IMR-90 (cell line): Measurements from ENCODE around the gene ALS2CL. TPM values are rescaled to one million over a fixed set of nuclear protein-coding genes. Genes with fewer than 3 reads are reported as not detected.

ENCODE experiments used
- ATAC-seq: fragments of 200-7000 bp; cut with Tn5 transposase; 2 replicates; pipeline ENCODE4 v1.9.1; 2020; ENCODE audit warnings: low read depth, mild to moderate bottlenecking, moderate library complexity
- BruUV-seq: library from RNA; stranded (reverse); fragments of 400-500 nt; replicated peaks from 2 replicates; lab custom pipeline; 2021; lab: Mats Ljungman, UMichigan
- CTCF ChIA-PET: fragments of 300-600 bp; formaldehyde crosslinking; extraction: SDS; loops from one replicate; lab custom pipeline; 2021; ENCODE audit warnings: antibody characterized with exemption; lab: Yijun Ruan, JAX
- POLR2A ChIA-PET: fragments of 300-600 bp; sonication (Branson Sonifier 250); formaldehyde crosslinking; loops from one replicate; lab custom pipeline; 2022; ENCODE audit warnings: antibody characterized with exemption; ENCODE audit not compliant: unreplicated experiment; lab: Charles Lee
- DNase-seq: peaks from one replicate; pipeline ENCODE4 v3.0.0; 2013
- H2AFZ ChIP-seq: replicated peaks from 2 replicates; pipeline ENCODE3; 2013; ENCODE audit warnings: low read length, mild to moderate bottlenecking; ENCODE audit not compliant: poor library complexity
- H2AK5ac ChIP-seq: 2 replicates; pipeline ENCODE4 v1.6.1; 2013; ENCODE audit warnings: low read depth, low read length, inconsistent platforms
- H2AK9ac ChIP-seq: replicated peaks from 2 replicates; pipeline ENCODE3; 2013; ENCODE audit warnings: mild to moderate bottlenecking, low read depth, low read length, moderate library complexity; ENCODE audit not compliant: poor library complexity
- H2BK120ac ChIP-seq: 2 replicates; pipeline ENCODE4 v1.6.1; 2013; ENCODE audit warnings: low read depth, low read length, inconsistent platforms
- H2BK15ac ChIP-seq: 3 replicates; pipeline ENCODE4 v1.6.1; 2013; ENCODE audit warnings: low read depth, low read length, inconsistent platforms
- H2BK20ac ChIP-seq: 2 replicates; pipeline ENCODE4 v1.6.1; 2013; ENCODE audit warnings: low read depth, mild to moderate bottlenecking, inconsistent platforms, low read length, moderate library complexity
- H2BK5ac ChIP-seq: 2 replicates; pipeline ENCODE4 v1.6.1; 2013; ENCODE audit warnings: mild to moderate bottlenecking, low read depth, low read length, inconsistent platforms; ENCODE audit not compliant: poor library complexity, severe bottlenecking
- H3K14ac ChIP-seq: replicated peaks from 2 replicates; pipeline ENCODE4 v1.6.1; 2013; ENCODE audit warnings: low read depth, low read length, inconsistent platforms
- H3K18ac ChIP-seq: 2 replicates; pipeline ENCODE4 v1.6.1; 2013; ENCODE audit warnings: low read depth, low read length, control low read depth
- H3K23ac ChIP-seq: 2 replicates; pipeline ENCODE4 v1.6.1; 2013; ENCODE audit warnings: low read depth, low read length, inconsistent platforms
- H3K27ac ChIP-seq: 2 replicates; pipeline ENCODE4 v1.5.1; 2013; ENCODE audit warnings: mild to moderate bottlenecking, control low read depth, low read length; ENCODE audit not compliant: insufficient read depth
- H3K27me3 ChIP-seq: 2 replicates; pipeline ENCODE4 v1.6.1; 2013; ENCODE audit warnings: low read length; ENCODE audit not compliant: control insufficient read depth, insufficient read depth
- H3K36me3 ChIP-seq: 2 replicates; pipeline ENCODE4 v1.6.1; 2013; ENCODE audit warnings: low read length, mixed read lengths; ENCODE audit not compliant: control insufficient read depth, insufficient read depth
- H3K4ac ChIP-seq: 2 replicates; pipeline ENCODE4 v1.6.1; 2013; ENCODE audit warnings: low read depth, low read length, inconsistent platforms
- H3K4me1 ChIP-seq: 2 replicates; pipeline ENCODE4 v1.6.1; 2013; ENCODE audit warnings: low read length, mixed read lengths; ENCODE audit not compliant: control insufficient read depth, insufficient read depth
- H3K4me2 ChIP-seq: 2 replicates; pipeline ENCODE4 v1.6.1; 2013; ENCODE audit warnings: low read depth, mild to moderate bottlenecking, control low read depth, low read length, moderate library complexity
- H3K4me3 ChIP-seq: 2 replicates; pipeline ENCODE4 v1.5.1; 2013; ENCODE audit warnings: low read depth, mild to moderate bottlenecking, control low read depth, low read length, moderate library complexity; ENCODE audit not compliant: insufficient read depth
- H3K56ac ChIP-seq: 2 replicates; pipeline ENCODE4 v1.6.1; 2013; ENCODE audit warnings: low read length, inconsistent platforms; ENCODE audit not compliant: insufficient read depth; ENCODE audit errors: extremely low read depth
- H3K79me1 ChIP-seq, 2 experiments: 2 replicates each; pipeline ENCODE4 v1.6.1; 2013; ENCODE audit warnings: low read length in 2 of 2, inconsistent platforms in 1 of 2, low read depth in 1 of 2
- H3K9ac ChIP-seq: 2 replicates; pipeline ENCODE4 v1.6.1; 2013; ENCODE audit warnings: low read depth, low read length, control low read depth
- H3K9me1 ChIP-seq: 2 replicates; pipeline ENCODE4 v1.6.1; 2013; ENCODE audit warnings: low read length, inconsistent platforms; ENCODE audit not compliant: insufficient read depth
- H3K9me3 ChIP-seq: 2 replicates; pipeline ENCODE4 v1.6.1; 2013; ENCODE audit warnings: low read length; ENCODE audit not compliant: control insufficient read depth, insufficient read depth
- H4K20me1 ChIP-seq: 2 replicates; pipeline ENCODE4 v1.6.1; 2013; ENCODE audit warnings: low read length, inconsistent platforms; ENCODE audit not compliant: insufficient read depth
- H4K5ac ChIP-seq: 2 replicates; pipeline ENCODE4 v1.6.1; 2013; ENCODE audit warnings: mild to moderate bottlenecking, low read depth, low read length, control low read depth
- H4K8ac ChIP-seq, 2 experiments: 2 replicates each; pipeline ENCODE4 v1.6.1; 2013; ENCODE audit warnings: low read depth in 2 of 2, low read length in 2 of 2, control low read depth in 1 of 2, inconsistent platforms in 1 of 2
- H4K91ac ChIP-seq: 2 replicates; pipeline ENCODE4 v1.6.1; 2013; ENCODE audit warnings: low read depth, low read length, inconsistent platforms; ENCODE audit not compliant: insufficient read depth
- BHLHE40 ChIP-seq: fragments of 150-350 bp; IDR thresholded peaks from 2 replicates; pipeline ENCODE4 v1.6.1; 2016; ENCODE audit warnings: mild to moderate bottlenecking, low read depth, low read length
- CEBPB ChIP-seq: IDR thresholded peaks from 2 replicates; pipeline ENCODE4 v1.6.1; 2012; ENCODE audit warnings: low read depth, low read length, improper control_type of control experiment
- CHD1 ChIP-seq: IDR thresholded peaks from 2 replicates; pipeline ENCODE4 v1.6.1; 2012; ENCODE audit warnings: low read depth, low read length, improper control_type of control experiment
- FOS ChIP-seq: fragments of 150-350 bp; IDR thresholded peaks from 2 replicates; pipeline ENCODE4 v1.6.1; 2016; ENCODE audit warnings: low read depth, low read length
- MAFK ChIP-seq: IDR thresholded peaks from 2 replicates; pipeline ENCODE4 v1.6.1; 2012; ENCODE audit warnings: low read depth, low read length, improper control_type of control experiment
- MAZ ChIP-seq: IDR thresholded peaks from 2 replicates; pipeline ENCODE4 v1.6.1; 2012; ENCODE audit warnings: low read depth, mild to moderate bottlenecking, low read length, improper control_type of control experiment, moderate library complexity, borderline replicate concordance
- MXI1 ChIP-seq: IDR thresholded peaks from 2 replicates; pipeline ENCODE4 v1.6.1; 2012; ENCODE audit warnings: low read depth, mild to moderate bottlenecking, low read length, moderate library complexity, borderline replicate concordance
- NFE2L2 ChIP-seq: fragments of 150-350 bp; IDR thresholded peaks from 2 replicates; pipeline ENCODE4 v1.6.1; 2016; ENCODE audit warnings: low read depth, mild to moderate bottlenecking, low read length
- POLR2A ChIP-seq: IDR thresholded peaks from 2 replicates; pipeline ENCODE4 v1.6.1; 2012; ENCODE audit warnings: mild to moderate bottlenecking, low read depth, low read length
- RAD21 ChIP-seq: IDR thresholded peaks from 2 replicates; pipeline ENCODE4 v1.6.1; 2012; ENCODE audit warnings: low read length, improper control_type of control experiment
- RCOR1 ChIP-seq: IDR thresholded peaks from 2 replicates; pipeline ENCODE4 v1.6.1; 2012; ENCODE audit warnings: mild to moderate bottlenecking, low read length, improper control_type of control experiment; ENCODE audit not compliant: insufficient replicate concordance
- RFX5 ChIP-seq: IDR thresholded peaks from 2 replicates; pipeline ENCODE4 v1.8.0; 2012; ENCODE audit warnings: low read depth, mild to moderate bottlenecking, low read length, moderate library complexity
- SMC3 ChIP-seq: fragments of 150-350 bp; IDR thresholded peaks from 2 replicates; pipeline ENCODE4 v1.6.1; 2016; ENCODE audit warnings: low read depth, mild to moderate bottlenecking, antibody characterized with exemption, low read length, moderate library complexity
- WGBS, 2 experiments: methylation state at CpG; one replicate each; pipeline versions ENCODE4 v1.1.5 to v1.1.7; 2013; ENCODE audit warnings: missing lambda C conversion rate in 2 of 2; ENCODE audit not compliant: insufficient read length in 1 of 2; ENCODE audit errors: extremely low coverage in 2 of 2; 5-methylcytosine and 5-hydroxymethylcytosine counted together
- dilution Hi-C: fragments of 300-500 bp; cut with HindIII; formaldehyde crosslinking; loops from one replicate; pipeline ENCODE4 v1.14.3; 2018; ENCODE audit warnings: low sequenced_read_pairs; ENCODE audit not compliant: unreplicated experiment
- in situ Hi-C: fragments of 300-500 bp; cut with MboI; formaldehyde crosslinking; loops from 3 replicates; pipeline ENCODE4 v1.14.3; 2019; ENCODE audit warnings: low sequenced_read_pairs, inconsistent platforms, mixed read lengths
- intact Hi-C: fragments of 100-400 bp; cut with micrococcal nuclease; formaldehyde crosslinking; loops from 2 replicates; pipeline ENCODE4 v1.10.0; 2022
- polyA plus RNA-seq, 3 experiments: library from polyadenylated mRNA; depleted of rRNA; stranded (reverse); fragments of >200 nt; gene quantifications; 2 replicates each; pipeline ENCODE4 v1.2.3, GENCODE V29; 2012; ENCODE audit warnings: low replicate concordance in 1 of 3
- total RNA-seq: library from RNA; depleted of rRNA; stranded (reverse); fragments of >200 nt; gene quantifications from 2 replicates; pipeline ENCODE4 v1.2.3, GENCODE V29; 2012
- TF ChIP-seq, protein P1 (sequence below): fragments of 150-350 bp; IDR thresholded peaks from 2 replicates; pipeline ENCODE4 v1.6.1; 2017; ENCODE audit warnings: mild to moderate bottlenecking, antibody characterized with exemption, low read length, low read depth
- TF ChIP-seq, protein P2 (sequence below): conservative IDR thresholded peaks from 2 replicates; pipeline ENCODE4 v1.5.1; 2012; ENCODE audit warnings: mild to moderate bottlenecking, low read depth, low read length, improper control_type of control experiment
- TF ChIP-seq, protein P3 (sequence below): fragments of 150-350 bp; IDR thresholded peaks from 2 replicates; pipeline ENCODE4 v1.6.1; 2016; ENCODE audit warnings: low read depth, mild to moderate bottlenecking, low read length, moderate library complexity, borderline replicate concordance

ALS2CL gene
- total and polyA plus RNA-seq, 2 of the 4 experiments (the other 2 are of a cell fraction) = 2.2 to 4.8 TPM

DNA sequence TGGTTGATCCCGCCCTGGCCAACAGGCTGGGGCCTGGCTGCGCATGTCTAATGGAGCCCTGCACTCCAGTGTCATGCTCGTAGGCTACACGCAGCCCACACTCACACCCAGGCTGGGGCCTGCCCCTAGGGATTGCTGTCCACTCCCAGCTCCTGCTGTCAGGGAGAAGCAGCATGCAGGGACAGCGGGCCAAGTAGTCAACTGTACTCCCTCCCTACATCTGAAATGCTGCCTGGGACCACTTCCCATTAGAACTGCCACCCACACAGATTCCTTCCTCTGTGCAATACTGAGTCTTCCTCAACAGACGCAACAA lies 16.1 kb downstream of the ALS2CL start:
- ATAC-seq (peak; percentile 51), DNase-seq (peak; percentile 27)
- dilution Hi-C loops = no loop called here
- no peak overlapping the region for H3K9ac ChIP-seq
- no peaks in the 10 kb centered on the region for H4K20me1 ChIP-seq
- peak overlapping the region; percentile 46 for H2AFZ ChIP-seq
- H3K14ac ChIP-seq = no peak overlapping the region
- H3K18ac ChIP-seq = no peak overlapping the region
- in situ Hi-C loops = no loop called here
- no peak overlapping the region for H3K27ac ChIP-seq
- intact Hi-C loops = no loop called here
- H3K27me3 ChIP-seq = no peaks in the 10 kb centered on the region
- peaks cover 5% of the 10 kb centered on the region; the same call in 1 of the 2 replicates for H3K9me1 ChIP-seq
- BruUV-seq = no TSS peak
- TF ChIP-seq, protein P1, sequence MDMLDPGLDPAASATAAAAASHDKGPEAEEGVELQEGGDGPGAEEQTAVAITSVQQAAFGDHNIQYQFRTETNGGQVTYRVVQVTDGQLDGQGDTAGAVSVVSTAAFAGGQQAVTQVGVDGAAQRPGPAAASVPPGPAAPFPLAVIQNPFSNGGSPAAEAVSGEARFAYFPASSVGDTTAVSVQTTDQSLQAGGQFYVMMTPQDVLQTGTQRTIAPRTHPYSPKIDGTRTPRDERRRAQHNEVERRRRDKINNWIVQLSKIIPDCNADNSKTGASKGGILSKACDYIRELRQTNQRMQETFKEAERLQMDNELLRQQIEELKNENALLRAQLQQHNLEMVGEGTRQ = no peak
- no peak for TF ChIP-seq FOS
- no peak for TF ChIP-seq SMC3
- TF ChIP-seq POLR2A = no peak
- no peak for TF ChIP-seq MAZ
- TF ChIP-seq CHD1 = no peak
- TF ChIP-seq, protein P2, sequence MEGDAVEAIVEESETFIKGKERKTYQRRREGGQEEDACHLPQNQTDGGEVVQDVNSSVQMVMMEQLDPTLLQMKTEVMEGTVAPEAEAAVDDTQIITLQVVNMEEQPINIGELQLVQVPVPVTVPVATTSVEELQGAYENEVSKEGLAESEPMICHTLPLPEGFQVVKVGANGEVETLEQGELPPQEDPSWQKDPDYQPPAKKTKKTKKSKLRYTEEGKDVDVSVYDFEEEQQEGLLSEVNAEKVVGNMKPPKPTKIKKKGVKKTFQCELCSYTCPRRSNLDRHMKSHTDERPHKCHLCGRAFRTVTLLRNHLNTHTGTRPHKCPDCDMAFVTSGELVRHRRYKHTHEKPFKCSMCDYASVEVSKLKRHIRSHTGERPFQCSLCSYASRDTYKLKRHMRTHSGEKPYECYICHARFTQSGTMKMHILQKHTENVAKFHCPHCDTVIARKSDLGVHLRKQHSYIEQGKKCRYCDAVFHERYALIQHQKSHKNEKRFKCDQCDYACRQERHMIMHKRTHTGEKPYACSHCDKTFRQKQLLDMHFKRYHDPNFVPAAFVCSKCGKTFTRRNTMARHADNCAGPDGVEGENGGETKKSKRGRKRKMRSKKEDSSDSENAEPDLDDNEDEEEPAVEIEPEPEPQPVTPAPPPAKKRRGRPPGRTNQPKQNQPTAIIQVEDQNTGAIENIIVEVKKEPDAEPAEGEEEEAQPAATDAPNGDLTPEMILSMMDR = no peak
- TF ChIP-seq, protein P3, sequence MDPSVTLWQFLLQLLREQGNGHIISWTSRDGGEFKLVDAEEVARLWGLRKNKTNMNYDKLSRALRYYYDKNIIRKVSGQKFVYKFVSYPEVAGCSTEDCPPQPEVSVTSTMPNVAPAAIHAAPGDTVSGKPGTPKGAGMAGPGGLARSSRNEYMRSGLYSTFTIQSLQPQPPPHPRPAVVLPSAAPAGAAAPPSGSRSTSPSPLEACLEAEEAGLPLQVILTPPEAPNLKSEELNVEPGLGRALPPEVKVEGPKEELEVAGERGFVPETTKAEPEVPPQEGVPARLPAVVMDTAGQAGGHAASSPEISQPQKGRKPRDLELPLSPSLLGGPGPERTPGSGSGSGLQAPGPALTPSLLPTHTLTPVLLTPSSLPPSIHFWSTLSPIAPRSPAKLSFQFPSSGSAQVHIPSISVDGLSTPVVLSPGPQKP = no peak
- no peak for TF ChIP-seq BHLHE40
- no peak for TF ChIP-seq RCOR1
- TF ChIP-seq MXI1 = no peak
- no peak for TF ChIP-seq RAD21
- no peak for TF ChIP-seq MAFK
- TF ChIP-seq NFE2L2 = no peak
- no peak for TF ChIP-seq CEBPB
- TF ChIP-seq RFX5 = no peak
- no peak overlapping the region for H2BK5ac ChIP-seq
- H3K56ac ChIP-seq = no peak overlapping the region
- H2BK15ac ChIP-seq = no peak overlapping the region
- H2AK9ac ChIP-seq = no peak overlapping the region
- no peak overlapping the region for H3K23ac ChIP-seq
- WGBS, 2 experiments = 75% methylated on average over 3 of the region's 6 CpGs; no CpG with 5 or more reads in 1 of the 2 experiments
- no peak overlapping the region for H3K4me3 ChIP-seq
- no peak overlapping the region for H4K8ac ChIP-seq
- H3K4me1 ChIP-seq = peaks cover 2% of the 10 kb centered on the region; the same call in 1 of the 2 replicates
- H4K5ac ChIP-seq = no peak overlapping the region
- no peak overlapping the region for H2BK20ac ChIP-seq
- peaks cover 4% of the 10 kb centered on the region; the same call in 1 of the 2 replicates for H3K36me3 ChIP-seq
- no peaks in the 10 kb centered on the region for H3K79me1 ChIP-seq
- ChIA-PET POLR2A (no interaction called here), CTCF (no interaction called here)
- no peak overlapping the region for H3K4me2 ChIP-seq
- H3K4ac ChIP-seq = no peak overlapping the region
- no peak overlapping the region for H4K91ac ChIP-seq
- no peak overlapping the region for H2AK5ac ChIP-seq
- no peaks in the 10 kb centered on the region for H3K9me3 ChIP-seq
- no peak overlapping the region for H2BK120ac ChIP-seq
